HepG2 (cell line): ENCODE data around the gene SGPP2. TPM values are rescaled to one million over a fixed set of nuclear protein-coding genes. Genes with fewer than 3 reads are reported as not detected.

Experiments used
- AHDC1 ChIP-seq: sonication (generic); formaldehyde crosslinking; IDR thresholded peaks from 2 replicates; pipeline ENCODE4 v1.5.1; 2020; ENCODE audit warnings: mild to moderate bottlenecking, missing genetic modification reagents, borderline replicate concordance
- ATF1 ChIP-seq: IDR thresholded peaks from 2 replicates; pipeline ENCODE4 v1.6.1; 2016; ENCODE audit warnings: mild to moderate bottlenecking, control low read depth
- BATF2 ChIP-seq: sonication (generic); formaldehyde crosslinking; IDR thresholded peaks from 2 replicates; pipeline ENCODE4 v1.8.0; 2022; ENCODE audit warnings: mild to moderate bottlenecking, missing genetic modification reagents, moderate library complexity
- CAMTA2 ChIP-seq: sonication (generic); formaldehyde crosslinking; IDR thresholded peaks from 2 replicates; pipeline ENCODE4 v1.4.0; 2020; ENCODE audit warnings: mild to moderate bottlenecking, missing genetic modification reagents, borderline replicate concordance
- FOXK1 ChIP-seq: sonication (generic); formaldehyde crosslinking; IDR thresholded peaks from 2 replicates; pipeline ENCODE4 v1.4.0; 2020; ENCODE audit warnings: low read depth, missing genetic modification reagents, borderline replicate concordance
- GABPB1 ChIP-seq: IDR thresholded peaks from 2 replicates; pipeline ENCODE4 v1.6.1; 2016; ENCODE audit warnings: mild to moderate bottlenecking, missing genetic modification reagents, moderate library complexity, missing compliant biosample characterization
- RBM22 ChIP-seq: fragments of 200-400 bp; formaldehyde crosslinking; optimal IDR thresholded peaks from 2 replicates; pipeline ENCODE3; 2017; ENCODE audit warnings: mild to moderate bottlenecking, low read length, moderate library complexity
- STAG1 ChIP-seq: sonication (generic); formaldehyde crosslinking; IDR thresholded peaks from 2 replicates; pipeline ENCODE4 v1.4.0; 2020; ENCODE audit warnings: missing genetic modification reagents
- ZNF567 ChIP-seq: sonication (generic); formaldehyde crosslinking; IDR thresholded peaks from 2 replicates; pipeline ENCODE4 v1.8.1; 2023; ENCODE audit warnings: mild to moderate bottlenecking, missing genetic modification reagents, borderline replicate concordance
- ZNF672 ChIP-seq: sonication (generic); formaldehyde crosslinking; IDR thresholded peaks from 2 replicates; pipeline ENCODE4 v1.8.1; 2022; ENCODE audit warnings: missing genetic modification reagents
- polyA plus RNA-seq, 8 experiments: library from polyadenylated mRNA; depleted of rRNA in 3 of 8; stranded (reverse) in 7 of 8; unstranded in 1 of 8; fragments of >200 nt; fragmentation: Illumina TruSeq in 4 of 8; extraction: Trizol in 4 of 8; gene quantifications; 2 replicates each; pipeline versions ENCODE4 v1.2.1 to v1.2.3, GENCODE V29; 2011 to 2016; ENCODE audit warnings: low read depth in 4 of 8, missing spikeins in 1 of 8, mixed read lengths in 1 of 8; ENCODE audit not compliant: insufficient read depth in 1 of 8
- total RNA-seq, 5 experiments: library from RNA; depleted of rRNA; stranded (reverse); fragments of >200 nt; fragmentation: Illumina TruSeq; extraction: Trizol; gene quantifications; 2 replicates each; pipeline ENCODE4 v1.2.3, GENCODE V29; 2016; ENCODE audit warnings: low read depth in 1 of 5
- TF ChIP-seq, protein P1 (sequence below): fragments of 450-650 bp; IDR thresholded peaks from 2 replicates; pipeline ENCODE4 v1.6.1; 2017; ENCODE audit warnings: mild to moderate bottlenecking
- TF ChIP-seq, protein P2 (sequence below): sonication (generic); formaldehyde crosslinking; IDR thresholded peaks from 2 replicates; pipeline ENCODE4 v1.9.0; 2021; ENCODE audit warnings: mild to moderate bottlenecking, missing genetic modification reagents

Gene SGPP2
- total and polyA plus RNA-seq, 2 of the 13 experiments (the other 11 are each of a cell fraction or from before 2014, with no cell fraction given) = not detected

DNA sequence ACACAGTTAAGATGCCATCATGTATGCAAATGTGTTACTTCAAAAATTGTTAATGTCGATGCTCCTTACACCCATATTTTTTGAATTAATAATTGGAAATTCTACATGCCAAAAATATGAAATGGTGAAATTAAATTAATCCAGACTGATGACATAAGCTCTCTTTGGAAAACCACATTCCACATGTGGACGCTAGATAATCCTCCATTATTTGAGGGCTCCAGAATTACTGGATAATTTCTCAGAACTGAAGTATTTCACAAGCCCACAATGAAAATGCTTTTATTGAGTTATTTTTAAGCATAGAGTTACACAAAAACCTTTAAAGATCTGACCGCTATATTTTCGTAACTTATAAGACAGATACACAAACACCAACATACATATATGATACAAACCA lies 183.7 kb downstream of the SGPP2 start (continued):
- no peak for TF ChIP-seq AHDC1 (CRISPR knock-in tag)
- TF ChIP-seq RBM22 = no peak
- TF ChIP-seq ATF1 = no peak
- no peak for TF ChIP-seq GABPB1 (CRISPR knock-in tag)
- no peak for TF ChIP-seq FOXK1
- TF ChIP-seq BATF2 = no peak
- no peak for TF ChIP-seq CAMTA2 (CRISPR knock-in tag)
- TF ChIP-seq, protein P1, sequence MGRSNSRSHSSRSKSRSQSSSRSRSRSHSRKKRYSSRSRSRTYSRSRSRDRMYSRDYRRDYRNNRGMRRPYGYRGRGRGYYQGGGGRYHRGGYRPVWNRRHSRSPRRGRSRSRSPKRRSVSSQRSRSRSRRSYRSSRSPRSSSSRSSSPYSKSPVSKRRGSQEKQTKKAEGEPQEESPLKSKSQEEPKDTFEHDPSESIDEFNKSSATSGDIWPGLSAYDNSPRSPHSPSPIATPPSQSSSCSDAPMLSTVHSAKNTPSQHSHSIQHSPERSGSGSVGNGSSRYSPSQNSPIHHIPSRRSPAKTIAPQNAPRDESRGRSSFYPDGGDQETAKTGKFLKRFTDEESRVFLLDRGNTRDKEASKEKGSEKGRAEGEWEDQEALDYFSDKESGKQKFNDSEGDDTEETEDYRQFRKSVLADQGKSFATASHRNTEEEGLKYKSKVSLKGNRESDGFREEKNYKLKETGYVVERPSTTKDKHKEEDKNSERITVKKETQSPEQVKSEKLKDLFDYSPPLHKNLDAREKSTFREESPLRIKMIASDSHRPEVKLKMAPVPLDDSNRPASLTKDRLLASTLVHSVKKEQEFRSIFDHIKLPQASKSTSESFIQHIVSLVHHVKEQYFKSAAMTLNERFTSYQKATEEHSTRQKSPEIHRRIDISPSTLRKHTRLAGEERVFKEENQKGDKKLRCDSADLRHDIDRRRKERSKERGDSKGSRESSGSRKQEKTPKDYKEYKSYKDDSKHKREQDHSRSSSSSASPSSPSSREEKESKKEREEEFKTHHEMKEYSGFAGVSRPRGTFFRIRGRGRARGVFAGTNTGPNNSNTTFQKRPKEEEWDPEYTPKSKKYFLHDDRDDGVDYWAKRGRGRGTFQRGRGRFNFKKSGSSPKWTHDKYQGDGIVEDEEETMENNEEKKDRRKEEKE = no peak
- TF ChIP-seq STAG1 (CRISPR knock-in tag) = no peak
- TF ChIP-seq, protein P2, sequence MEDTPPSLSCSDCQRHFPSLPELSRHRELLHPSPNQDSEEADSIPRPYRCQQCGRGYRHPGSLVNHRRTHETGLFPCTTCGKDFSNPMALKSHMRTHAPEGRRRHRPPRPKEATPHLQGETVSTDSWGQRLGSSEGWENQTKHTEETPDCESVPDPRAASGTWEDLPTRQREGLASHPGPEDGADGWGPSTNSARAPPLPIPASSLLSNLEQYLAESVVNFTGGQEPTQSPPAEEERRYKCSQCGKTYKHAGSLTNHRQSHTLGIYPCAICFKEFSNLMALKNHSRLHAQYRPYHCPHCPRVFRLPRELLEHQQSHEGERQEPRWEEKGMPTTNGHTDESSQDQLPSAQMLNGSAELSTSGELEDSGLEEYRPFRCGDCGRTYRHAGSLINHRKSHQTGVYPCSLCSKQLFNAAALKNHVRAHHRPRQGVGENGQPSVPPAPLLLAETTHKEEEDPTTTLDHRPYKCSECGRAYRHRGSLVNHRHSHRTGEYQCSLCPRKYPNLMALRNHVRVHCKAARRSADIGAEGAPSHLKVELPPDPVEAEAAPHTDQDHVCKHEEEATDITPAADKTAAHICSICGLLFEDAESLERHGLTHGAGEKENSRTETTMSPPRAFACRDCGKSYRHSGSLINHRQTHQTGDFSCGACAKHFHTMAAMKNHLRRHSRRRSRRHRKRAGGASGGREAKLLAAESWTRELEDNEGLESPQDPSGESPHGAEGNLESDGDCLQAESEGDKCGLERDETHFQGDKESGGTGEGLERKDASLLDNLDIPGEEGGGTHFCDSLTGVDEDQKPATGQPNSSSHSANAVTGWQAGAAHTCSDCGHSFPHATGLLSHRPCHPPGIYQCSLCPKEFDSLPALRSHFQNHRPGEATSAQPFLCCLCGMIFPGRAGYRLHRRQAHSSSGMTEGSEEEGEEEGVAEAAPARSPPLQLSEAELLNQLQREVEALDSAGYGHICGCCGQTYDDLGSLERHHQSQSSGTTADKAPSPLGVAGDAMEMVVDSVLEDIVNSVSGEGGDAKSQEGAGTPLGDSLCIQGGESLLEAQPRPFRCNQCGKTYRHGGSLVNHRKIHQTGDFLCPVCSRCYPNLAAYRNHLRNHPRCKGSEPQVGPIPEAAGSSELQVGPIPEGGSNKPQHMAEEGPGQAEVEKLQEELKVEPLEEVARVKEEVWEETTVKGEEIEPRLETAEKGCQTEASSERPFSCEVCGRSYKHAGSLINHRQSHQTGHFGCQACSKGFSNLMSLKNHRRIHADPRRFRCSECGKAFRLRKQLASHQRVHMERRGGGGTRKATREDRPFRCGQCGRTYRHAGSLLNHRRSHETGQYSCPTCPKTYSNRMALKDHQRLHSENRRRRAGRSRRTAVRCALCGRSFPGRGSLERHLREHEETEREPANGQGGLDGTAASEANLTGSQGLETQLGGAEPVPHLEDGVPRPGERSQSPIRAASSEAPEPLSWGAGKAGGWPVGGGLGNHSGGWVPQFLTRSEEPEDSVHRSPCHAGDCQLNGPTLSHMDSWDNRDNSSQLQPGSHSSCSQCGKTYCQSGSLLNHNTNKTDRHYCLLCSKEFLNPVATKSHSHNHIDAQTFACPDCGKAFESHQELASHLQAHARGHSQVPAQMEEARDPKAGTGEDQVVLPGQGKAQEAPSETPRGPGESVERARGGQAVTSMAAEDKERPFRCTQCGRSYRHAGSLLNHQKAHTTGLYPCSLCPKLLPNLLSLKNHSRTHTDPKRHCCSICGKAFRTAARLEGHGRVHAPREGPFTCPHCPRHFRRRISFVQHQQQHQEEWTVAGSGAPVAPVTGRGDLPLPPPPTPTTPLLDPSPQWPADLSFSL (CRISPR knock-in tag) = no peak
- TF ChIP-seq ZNF567 (CRISPR knock-in tag) = no peak
- TF ChIP-seq ZNF672 = no peak
